Measurements from ENCODE around the gene C17orf78.

DNA sequence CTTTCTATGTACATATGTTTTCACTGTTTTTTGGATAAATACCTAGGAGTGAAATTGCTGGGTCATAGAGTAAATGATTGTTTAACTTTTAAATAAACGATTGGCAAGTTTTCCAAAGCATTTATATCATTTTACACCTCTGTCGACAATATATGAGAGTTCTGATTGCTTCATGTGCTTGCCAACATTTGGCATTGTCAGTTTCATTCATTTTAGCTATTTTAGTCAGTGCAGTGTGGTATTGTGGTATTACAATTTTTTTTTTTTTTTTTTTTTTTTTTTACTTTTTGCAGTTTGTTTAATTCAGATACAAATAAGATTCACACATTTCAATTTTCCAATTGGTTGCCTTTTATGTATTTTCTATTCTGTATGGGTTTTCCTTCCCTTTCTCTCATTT is 56.9 kb downstream of the C17orf78 start:
- no peak for TF ChIP-seq ZNF416 (tag by site-specific recombination; IDR thresholded peaks at IDR 0.05)
- TF ChIP-seq, protein P1, sequence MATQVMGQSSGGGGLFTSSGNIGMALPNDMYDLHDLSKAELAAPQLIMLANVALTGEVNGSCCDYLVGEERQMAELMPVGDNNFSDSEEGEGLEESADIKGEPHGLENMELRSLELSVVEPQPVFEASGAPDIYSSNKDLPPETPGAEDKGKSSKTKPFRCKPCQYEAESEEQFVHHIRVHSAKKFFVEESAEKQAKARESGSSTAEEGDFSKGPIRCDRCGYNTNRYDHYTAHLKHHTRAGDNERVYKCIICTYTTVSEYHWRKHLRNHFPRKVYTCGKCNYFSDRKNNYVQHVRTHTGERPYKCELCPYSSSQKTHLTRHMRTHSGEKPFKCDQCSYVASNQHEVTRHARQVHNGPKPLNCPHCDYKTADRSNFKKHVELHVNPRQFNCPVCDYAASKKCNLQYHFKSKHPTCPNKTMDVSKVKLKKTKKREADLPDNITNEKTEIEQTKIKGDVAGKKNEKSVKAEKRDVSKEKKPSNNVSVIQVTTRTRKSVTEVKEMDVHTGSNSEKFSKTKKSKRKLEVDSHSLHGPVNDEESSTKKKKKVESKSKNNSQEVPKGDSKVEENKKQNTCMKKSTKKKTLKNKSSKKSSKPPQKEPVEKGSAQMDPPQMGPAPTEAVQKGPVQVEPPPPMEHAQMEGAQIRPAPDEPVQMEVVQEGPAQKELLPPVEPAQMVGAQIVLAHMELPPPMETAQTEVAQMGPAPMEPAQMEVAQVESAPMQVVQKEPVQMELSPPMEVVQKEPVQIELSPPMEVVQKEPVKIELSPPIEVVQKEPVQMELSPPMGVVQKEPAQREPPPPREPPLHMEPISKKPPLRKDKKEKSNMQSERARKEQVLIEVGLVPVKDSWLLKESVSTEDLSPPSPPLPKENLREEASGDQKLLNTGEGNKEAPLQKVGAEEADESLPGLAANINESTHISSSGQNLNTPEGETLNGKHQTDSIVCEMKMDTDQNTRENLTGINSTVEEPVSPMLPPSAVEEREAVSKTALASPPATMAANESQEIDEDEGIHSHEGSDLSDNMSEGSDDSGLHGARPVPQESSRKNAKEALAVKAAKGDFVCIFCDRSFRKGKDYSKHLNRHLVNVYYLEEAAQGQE (tag by site-specific recombination; IDR thresholded peaks at IDR 0.05), result no peak
- TF ChIP-seq, protein P2, sequence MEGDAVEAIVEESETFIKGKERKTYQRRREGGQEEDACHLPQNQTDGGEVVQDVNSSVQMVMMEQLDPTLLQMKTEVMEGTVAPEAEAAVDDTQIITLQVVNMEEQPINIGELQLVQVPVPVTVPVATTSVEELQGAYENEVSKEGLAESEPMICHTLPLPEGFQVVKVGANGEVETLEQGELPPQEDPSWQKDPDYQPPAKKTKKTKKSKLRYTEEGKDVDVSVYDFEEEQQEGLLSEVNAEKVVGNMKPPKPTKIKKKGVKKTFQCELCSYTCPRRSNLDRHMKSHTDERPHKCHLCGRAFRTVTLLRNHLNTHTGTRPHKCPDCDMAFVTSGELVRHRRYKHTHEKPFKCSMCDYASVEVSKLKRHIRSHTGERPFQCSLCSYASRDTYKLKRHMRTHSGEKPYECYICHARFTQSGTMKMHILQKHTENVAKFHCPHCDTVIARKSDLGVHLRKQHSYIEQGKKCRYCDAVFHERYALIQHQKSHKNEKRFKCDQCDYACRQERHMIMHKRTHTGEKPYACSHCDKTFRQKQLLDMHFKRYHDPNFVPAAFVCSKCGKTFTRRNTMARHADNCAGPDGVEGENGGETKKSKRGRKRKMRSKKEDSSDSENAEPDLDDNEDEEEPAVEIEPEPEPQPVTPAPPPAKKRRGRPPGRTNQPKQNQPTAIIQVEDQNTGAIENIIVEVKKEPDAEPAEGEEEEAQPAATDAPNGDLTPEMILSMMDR (tag by site-specific recombination; IDR thresholded peaks at IDR 0.05), result no peak
